ENCODE results near the gene CNTN4. TPM values are rescaled to one million over a fixed set of nuclear protein-coding genes. Genes with fewer than 3 reads are reported as not detected.

CNTN4 gene
- total RNA-seq, 1 donor from 2014 or later = 16.5 TPM

DNA sequence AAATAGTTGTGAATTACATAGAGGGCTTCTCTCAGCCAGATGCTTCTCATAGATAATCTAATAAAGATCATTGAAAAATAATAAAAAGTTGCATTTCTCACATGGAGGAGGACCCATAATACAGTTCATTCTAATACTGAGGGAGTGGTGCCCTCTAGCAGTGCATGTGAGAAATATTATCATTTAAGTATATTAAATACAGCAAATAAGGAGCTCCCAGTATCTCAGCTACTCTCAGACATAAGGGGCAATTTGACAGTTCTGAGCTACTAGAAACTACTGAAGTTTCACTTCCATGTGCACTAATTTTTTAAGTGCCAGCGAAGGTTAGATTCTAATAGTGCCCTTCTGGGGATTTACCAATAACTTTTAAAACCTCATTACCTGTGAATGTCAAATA is 823.2 kb downstream of the CNTN4 start:
- Histone ChIP-seq H3K27me3 (ENCODE audit: control insufficient read depth, insufficient read depth, low read length) (no peaks in the 10 kb centered on the region), H3K4me3 (ENCODE audit: low read depth, low read length) (no peak overlapping the region), H3K36me3 (ENCODE audit: control insufficient read depth, insufficient read depth, low read length) (no peaks in the 10 kb centered on the region)
- TF ChIP-seq, protein P1, sequence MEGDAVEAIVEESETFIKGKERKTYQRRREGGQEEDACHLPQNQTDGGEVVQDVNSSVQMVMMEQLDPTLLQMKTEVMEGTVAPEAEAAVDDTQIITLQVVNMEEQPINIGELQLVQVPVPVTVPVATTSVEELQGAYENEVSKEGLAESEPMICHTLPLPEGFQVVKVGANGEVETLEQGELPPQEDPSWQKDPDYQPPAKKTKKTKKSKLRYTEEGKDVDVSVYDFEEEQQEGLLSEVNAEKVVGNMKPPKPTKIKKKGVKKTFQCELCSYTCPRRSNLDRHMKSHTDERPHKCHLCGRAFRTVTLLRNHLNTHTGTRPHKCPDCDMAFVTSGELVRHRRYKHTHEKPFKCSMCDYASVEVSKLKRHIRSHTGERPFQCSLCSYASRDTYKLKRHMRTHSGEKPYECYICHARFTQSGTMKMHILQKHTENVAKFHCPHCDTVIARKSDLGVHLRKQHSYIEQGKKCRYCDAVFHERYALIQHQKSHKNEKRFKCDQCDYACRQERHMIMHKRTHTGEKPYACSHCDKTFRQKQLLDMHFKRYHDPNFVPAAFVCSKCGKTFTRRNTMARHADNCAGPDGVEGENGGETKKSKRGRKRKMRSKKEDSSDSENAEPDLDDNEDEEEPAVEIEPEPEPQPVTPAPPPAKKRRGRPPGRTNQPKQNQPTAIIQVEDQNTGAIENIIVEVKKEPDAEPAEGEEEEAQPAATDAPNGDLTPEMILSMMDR (IDR thresholded peaks at IDR 0.05; ENCODE audit: insufficient read depth, low read length, poor library complexity, severe bottlenecking) = peak; percentile 35
- no peak for DNase-seq (ENCODE audit: low read depth)

GRCh38 chr3:2923390-2923789 is 824.7 kb downstream of the CNTN4 start:
- no peak for DNase-seq (ENCODE audit: low read depth)
- TF ChIP-seq, protein P1 (IDR thresholded peaks at IDR 0.05; ENCODE audit: insufficient read depth, low read length, poor library complexity, severe bottlenecking) = no peak
- Histone ChIP-seq H3K36me3 (ENCODE audit: control insufficient read depth, insufficient read depth, low read length) (no peaks in the 10 kb centered on the region), H3K27me3 (ENCODE audit: control insufficient read depth, insufficient read depth, low read length) (no peaks in the 10 kb centered on the region), H3K4me3 (ENCODE audit: low read depth, low read length) (no peak overlapping the region)

DNA sequence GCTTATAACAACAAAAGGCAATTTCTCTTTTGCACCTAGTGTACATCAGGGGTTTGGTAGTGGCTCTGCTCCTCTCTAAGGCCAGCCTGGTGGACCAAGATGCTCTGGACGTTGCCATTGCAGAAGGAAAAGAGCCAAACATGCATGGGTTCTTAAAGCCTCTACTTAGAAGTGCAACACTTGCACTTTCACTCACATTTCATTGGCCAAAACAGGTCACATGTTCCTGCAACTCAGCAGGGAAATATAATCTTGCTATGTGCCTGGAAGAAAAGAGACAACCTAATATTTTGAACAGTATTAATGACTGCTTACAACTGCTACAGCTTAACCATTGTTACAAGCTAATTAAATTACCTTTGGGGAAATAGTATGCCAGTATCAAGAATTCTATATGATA is 828.6 kb downstream of the CNTN4 start:
- Histone ChIP-seq H3K27me3 (ENCODE audit: control insufficient read depth, insufficient read depth, low read length) (no peaks in the 10 kb centered on the region), H3K4me3 (ENCODE audit: low read depth, low read length) (no peak overlapping the region), H3K36me3 (ENCODE audit: control insufficient read depth, insufficient read depth, low read length) (no peaks in the 10 kb centered on the region)
- DNase-seq (ENCODE audit: low read depth) = no peak
- TF ChIP-seq, protein P1 (IDR thresholded peaks at IDR 0.05; ENCODE audit: insufficient read depth, low read length, poor library complexity, severe bottlenecking) = no peak

- TF ChIP-seq, protein P1 (IDR thresholded peaks at IDR 0.05; ENCODE audit: insufficient read depth, low read length, poor library complexity, severe bottlenecking) = no peak
- no peak for DNase-seq (ENCODE audit: low read depth)
- H3K36me3 ChIP-seq (ENCODE audit: control insufficient read depth, insufficient read depth, low read length) = no peaks in the 10 kb centered on the region
- no peaks in the 10 kb centered on the region for H3K27me3 ChIP-seq (ENCODE audit: control insufficient read depth, insufficient read depth, low read length)
- H3K4me3 ChIP-seq (ENCODE audit: low read depth, low read length) = no peak overlapping the region
These were observed 830.9 kb downstream of the CNTN4 start for GRCh38 chr3:2929574-2929973.

- no peak for DNase-seq (ENCODE audit: low read depth)
- TF ChIP-seq, protein P1 (IDR thresholded peaks at IDR 0.05; ENCODE audit: insufficient read depth, low read length, poor library complexity, severe bottlenecking) = no peak
- H3K27me3 ChIP-seq (ENCODE audit: control insufficient read depth, insufficient read depth, low read length) = no peaks in the 10 kb centered on the region
These were observed 832.6 kb downstream of the CNTN4 start for GRCh38 chr3:2931265-2931664.

GRCh38 chr3:2934541-2934940 is 835.9 kb downstream of the CNTN4 start:
- H3K36me3 ChIP-seq (ENCODE audit: control insufficient read depth, insufficient read depth, low read length) = no peaks in the 10 kb centered on the region
- DNase-seq (ENCODE audit: low read depth) = no peak
- H3K27me3 ChIP-seq (ENCODE audit: control insufficient read depth, insufficient read depth, low read length) = no peaks in the 10 kb centered on the region
- H3K4me3 ChIP-seq (ENCODE audit: low read depth, low read length) = no peak overlapping the region
- TF ChIP-seq, protein P1 (IDR thresholded peaks at IDR 0.05; ENCODE audit: insufficient read depth, low read length, poor library complexity, severe bottlenecking) = no peak

More at GRCh38 chr3:2931265-2931664, 832.6 kb downstream of the CNTN4 start:
- Histone ChIP-seq H3K36me3 (ENCODE audit: control insufficient read depth, insufficient read depth, low read length) (no peaks in the 10 kb centered on the region), H3K4me3 (ENCODE audit: low read depth, low read length) (no peak overlapping the region)

Measured in kidney epithelial cell (primary cell).